A673 (cell line): ENCODE data around the gene LINC01488. TPM values are rescaled to one million over a fixed set of nuclear protein-coding genes. Genes with fewer than 3 reads are reported as not detected.

Experiments used
- BruUV-seq: library from RNA; stranded (reverse); fragments of 400-500 nt; replicated peaks from 2 replicates; lab custom pipeline; 2021; lab: Mats Ljungman, UMichigan
- CTCF ChIA-PET: fragments of 300-600 bp; sonication (Branson Sonifier 250); formaldehyde crosslinking; loops from one replicate; lab custom pipeline; 2022; ENCODE audit warnings: antibody characterized with exemption; lab: Charles Lee
- POLR2A ChIA-PET: fragments of 300-600 bp; sonication (Branson Sonifier 250); formaldehyde crosslinking; loops from one replicate; lab custom pipeline; 2022; ENCODE audit warnings: antibody characterized with exemption; ENCODE audit not compliant: low non-redundant PET; lab: Charles Lee
- DNase-seq: peaks from one replicate; pipeline ENCODE4 v3.0.0-alpha.2; 2015; ENCODE audit warnings: low spot score
- H3K27ac ChIP-seq: fragments of 200-600 bp; sonication (generic); 2 replicates; pipeline ENCODE4 v1.5.1; 2016; ENCODE audit warnings: mixed run types, low read depth, mild to moderate bottlenecking, mixed read lengths, antibody characterized with exemption, low read length; ENCODE audit not compliant: poor library complexity, severe bottlenecking
- H3K27me3 ChIP-seq: fragments of 200-600 bp; sonication (generic); replicated peaks from 2 replicates; pipeline ENCODE4 v1.6.1; 2017; ENCODE audit warnings: mixed run types, low read depth, mild to moderate bottlenecking, mixed read lengths, antibody characterized with exemption, low read length; ENCODE audit not compliant: insufficient read depth, poor library complexity
- H3K36me3 ChIP-seq: fragments of 200-600 bp; sonication (generic); 2 replicates; pipeline ENCODE4 v1.6.1; 2016; ENCODE audit warnings: mixed run types, mild to moderate bottlenecking, mixed read lengths, antibody characterized with exemption, low read length; ENCODE audit not compliant: insufficient read depth, poor library complexity, severe bottlenecking
- H3K4me1 ChIP-seq: fragments of 200-600 bp; sonication (generic); 2 replicates; pipeline ENCODE4 v1.6.1; 2017; ENCODE audit warnings: mixed run types, mild to moderate bottlenecking, mixed read lengths, antibody characterized with exemption, low read length; ENCODE audit not compliant: insufficient read depth, poor library complexity, severe bottlenecking
- H3K4me3 ChIP-seq: fragments of 200-600 bp; sonication (generic); 2 replicates; pipeline ENCODE4 v1.5.1; 2016; ENCODE audit warnings: low read depth, mixed run types, mild to moderate bottlenecking, mixed read lengths, low read length; ENCODE audit not compliant: poor library complexity, severe bottlenecking
- H3K9me3 ChIP-seq: fragments of 200-600 bp; sonication (generic); 2 replicates; pipeline ENCODE4 v1.6.1; 2016; ENCODE audit warnings: mixed run types, low read depth, mild to moderate bottlenecking, mixed read lengths, antibody characterized with exemption, low read length; ENCODE audit not compliant: poor library complexity, severe bottlenecking
- CTCF ChIP-seq: fragments of 300-800, 200-600 bp; sonication (generic); conservative IDR thresholded peaks from 2 replicates; pipeline ENCODE4 v1.5.1; 2017; ENCODE audit warnings: low read depth, mild to moderate bottlenecking, antibody characterized with exemption, low read length, moderate library complexity, mixed read lengths
- EZH2 ChIP-seq: fragments of 200-600 bp; sonication (generic); IDR thresholded peaks from 2 replicates; pipeline ENCODE4 v1.6.1; 2017; ENCODE audit warnings: borderline replicate concordance, low read depth, mild to moderate bottlenecking, mixed read lengths, antibody characterized with exemption, low read length; ENCODE audit not compliant: poor library complexity, severe bottlenecking
- intact Hi-C: fragments of 100-400 bp; cut with micrococcal nuclease; formaldehyde crosslinking; loops from one replicate; pipeline ENCODE4 v1.10.0; 2022; ENCODE audit not compliant: unreplicated experiment
- total RNA-seq: library from RNA; stranded (reverse); gene quantifications from 2 replicates; pipeline ENCODE4 v1.2.3, GENCODE V29; 2021

The LINC01488 gene
- total RNA-seq, 1 experiment from 2014 or later, result not detected

GRCh38 chr11:69471729-69472540 is 9.5 kb upstream of the LINC01488 start:
- Histone ChIP-seq H3K36me3 (no peaks in the 10 kb centered on the region), H3K4me1 (no peaks in the 10 kb centered on the region), H3K27me3 (no peaks in the 10 kb centered on the region), H3K27ac (no peak overlapping the region), H3K9me3 (no peaks in the 10 kb centered on the region), H3K4me3 (no peak overlapping the region)
- no peak for TF ChIP-seq EZH2
- TF ChIP-seq CTCF, result no peak
- CTCF ChIA-PET, result no interaction called here
- BruUV-seq, result no TSS peak
- no peak for DNase-seq
- POLR2A ChIA-PET, result no interaction called here
- intact Hi-C loops, result no loop called here

GRCh38 chr11:69472541-69473275 is 8.8 kb upstream of the LINC01488 start:
- Histone ChIP-seq H3K27me3 (no peaks in the 10 kb centered on the region), H3K4me1 (no peaks in the 10 kb centered on the region)

More at GRCh38 chr11:69472541-69473275, 8.8 kb upstream of the LINC01488 start:
- intact Hi-C loops, result no loop called here
- Histone ChIP-seq H3K4me3 (no peak overlapping the region), H3K27ac (no peak overlapping the region), H3K9me3 (no peaks in the 10 kb centered on the region), H3K36me3 (no peaks in the 10 kb centered on the region)
- no TSS peak for BruUV-seq
- POLR2A ChIA-PET, result no interaction called here
- CTCF ChIA-PET, result no interaction called here
- no peak for TF ChIP-seq EZH2
- no peak for TF ChIP-seq CTCF
- no peak for DNase-seq
